ENCODE data around the gene MCM6.
A peak's percentile ranks its signal among the peaks of the same experiment; 100 is the strongest.
"Not testable (repeated sequence)": the region's sequence is repeated elsewhere in the genome, so short reads cannot be mapped to it uniquely, and the experiment has no call there.

The MCM6 gene

DNA sequence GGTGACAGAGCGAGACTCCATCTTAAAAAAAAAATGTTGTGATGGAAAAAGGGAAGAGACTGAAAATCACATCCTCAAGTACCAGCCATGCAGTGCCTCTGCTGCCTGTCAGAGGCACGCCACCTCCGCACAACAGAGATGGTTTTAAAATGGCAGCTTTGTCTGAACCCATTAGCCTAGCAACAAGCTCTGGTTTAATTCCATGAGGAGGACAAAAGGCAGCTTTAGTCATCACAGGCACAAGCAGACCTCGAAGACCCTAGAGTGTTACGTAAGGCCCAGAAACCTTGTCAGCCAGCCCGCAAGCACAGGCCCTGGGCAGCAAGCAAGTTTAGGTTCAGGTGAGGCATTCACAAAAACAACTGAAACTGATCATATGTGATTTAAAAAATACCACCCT, 49.7 kb downstream of the MCM6 start:
- no peak overlapping the region for H3K4me3 ChIP-seq (ENCODE audit: low read length)
- no peak for DNase-seq (ENCODE audit: low read depth, low spot score)

DNA sequence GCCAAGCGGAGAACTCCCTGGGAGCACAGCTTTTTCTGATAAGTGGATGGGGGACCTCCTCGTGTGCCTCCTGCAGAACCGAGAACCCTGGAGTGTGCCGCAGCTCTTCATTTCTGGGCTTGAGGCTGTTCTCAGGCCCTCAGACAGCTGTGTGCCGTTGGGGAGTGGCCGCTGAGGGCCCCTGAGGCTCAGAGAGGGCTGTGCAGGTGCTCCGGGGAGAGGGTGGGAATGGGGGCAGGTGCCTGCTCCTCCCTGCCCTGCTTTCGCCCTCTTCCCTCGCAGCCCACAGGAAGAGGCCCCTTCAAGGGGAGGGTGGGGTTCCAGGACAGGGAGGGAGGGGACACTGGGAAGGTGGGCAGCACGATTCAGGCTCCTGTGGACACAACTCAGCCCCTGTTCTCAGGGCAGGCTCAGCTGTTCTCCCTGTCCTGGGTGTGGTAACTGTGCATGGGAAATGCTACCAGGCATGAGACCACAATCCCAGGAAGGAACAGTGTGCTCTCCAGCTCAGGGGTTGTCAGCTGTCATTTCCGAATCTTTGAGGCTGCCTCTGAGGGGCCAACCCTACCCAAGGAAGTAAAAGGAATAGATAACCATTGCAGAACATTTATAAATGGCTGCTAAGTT, 50.6 kb downstream of the MCM6 start:
- peak; percentile 86 for DNase-seq (ENCODE audit: low read depth, low spot score)
- H3K4me3 ChIP-seq (ENCODE audit: low read length) = peak overlapping the region; percentile 47

DNA sequence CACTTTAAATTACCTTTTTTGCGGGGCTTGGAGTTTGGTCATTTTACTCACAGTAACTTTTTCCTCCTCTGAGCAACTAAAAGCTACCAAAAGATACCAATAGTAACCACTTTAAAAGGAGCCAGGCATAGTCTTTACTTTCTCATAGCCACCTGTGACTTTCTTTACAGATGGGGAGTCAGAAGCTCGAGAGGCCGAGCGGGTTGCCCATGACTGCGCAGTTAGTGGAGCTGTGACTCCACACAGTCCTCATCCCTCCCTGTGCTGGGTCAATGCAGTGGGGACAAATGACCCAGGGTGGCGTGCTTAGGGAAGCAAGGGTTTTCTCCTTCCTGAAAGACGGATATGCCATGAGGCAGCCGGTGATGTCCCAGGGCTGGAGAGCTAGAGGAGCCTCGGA, 51.1 kb downstream of the MCM6 start:
- peak; percentile 70 for DNase-seq (ENCODE audit: low read depth, low spot score)
- H3K4me3 ChIP-seq (ENCODE audit: low read length) = peak overlapping the region; percentile 47

DNA sequence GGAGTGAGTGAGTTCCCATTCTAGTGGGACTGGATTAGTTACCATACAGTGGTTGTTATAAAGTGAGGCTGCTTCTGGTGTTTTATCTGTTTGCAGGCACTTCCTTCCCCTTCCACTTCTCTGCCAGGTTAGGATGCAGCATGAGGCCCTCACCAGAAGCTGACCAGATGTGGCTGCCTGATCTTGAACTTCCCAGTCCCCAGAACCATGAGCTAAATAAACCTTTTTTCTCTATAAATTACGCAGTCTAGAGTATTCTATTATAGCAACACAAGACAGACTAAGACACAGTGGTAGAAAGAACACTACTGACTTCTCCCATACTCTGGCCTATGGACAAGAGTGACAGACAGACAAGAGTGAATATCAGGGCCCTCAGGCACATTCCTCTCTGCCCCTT, 53.4 kb downstream of the MCM6 start:
- no peak for DNase-seq (ENCODE audit: low read depth, low spot score)

DNA sequence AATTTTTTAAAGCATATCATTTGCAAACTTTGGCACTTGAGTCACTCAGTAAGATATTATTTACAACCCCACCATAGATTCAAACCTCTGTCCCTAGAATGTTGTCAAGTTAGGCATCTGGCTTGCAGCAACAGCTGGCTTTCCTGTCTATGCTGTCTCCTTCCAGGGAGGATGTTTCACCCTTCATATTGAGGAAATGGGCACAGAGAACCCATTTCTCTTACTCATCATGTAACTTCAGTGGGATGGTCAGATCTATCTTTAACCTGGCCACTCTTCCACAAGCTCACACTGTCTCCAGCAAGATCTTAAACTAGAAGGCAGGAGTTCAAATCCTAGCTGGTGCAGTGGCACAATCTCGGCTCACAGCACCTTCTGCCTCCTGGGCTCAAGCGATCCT, 55.1 kb downstream of the MCM6 start:
- H3K4me3 ChIP-seq (ENCODE audit: low read length) = peak overlapping the region; percentile 56

More for the DNA sequence above, 53.4 kb downstream of the MCM6 start:
- no peak overlapping the region; the same call in 1 of the 2 replicates for H3K4me3 ChIP-seq (ENCODE audit: low read length)

DNA sequence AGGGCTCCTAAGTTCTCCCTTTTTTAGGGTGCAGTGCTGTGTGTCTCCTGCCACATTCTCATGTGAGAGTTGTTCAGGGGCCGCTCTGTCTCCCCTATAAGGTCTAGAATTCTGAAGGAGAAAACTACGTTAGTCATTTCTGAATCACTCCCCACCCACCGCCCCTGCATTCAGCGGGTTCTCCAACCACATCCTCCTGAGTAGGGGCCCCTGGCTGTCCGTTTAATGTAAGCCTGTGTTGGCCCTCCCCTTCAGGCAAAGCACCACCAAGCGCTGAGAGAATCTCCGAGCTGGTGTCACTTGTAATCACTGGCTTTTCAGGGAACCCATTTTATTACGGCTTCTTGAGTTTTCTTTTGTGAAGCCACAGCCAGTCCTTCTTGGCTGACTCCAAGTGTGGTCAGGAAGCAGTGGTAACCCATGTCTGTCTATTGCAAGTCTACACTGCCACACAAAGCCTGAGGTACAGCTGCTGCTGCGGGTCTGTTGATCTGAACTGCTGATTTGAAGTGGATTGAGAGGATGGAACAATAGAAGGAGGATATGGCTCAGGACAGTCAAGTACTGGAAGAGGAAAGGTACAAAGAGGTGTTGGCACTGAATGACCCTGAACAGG, 56.1 kb downstream of the MCM6 start:
- H3K4me3 ChIP-seq (ENCODE audit: low read length) = peak overlapping the region; percentile 56
- DNase-seq (ENCODE audit: low read depth, low spot score) = peak; percentile 95

More for the DNA sequence above, 55.1 kb downstream of the MCM6 start:
- no peak for DNase-seq (ENCODE audit: low read depth, low spot score)

- peak; percentile 83 for DNase-seq (ENCODE audit: low read depth, low spot score)
- H3K4me3 ChIP-seq (ENCODE audit: low read length) = no peak overlapping the region
These were observed 57.2 kb downstream of the MCM6 start for GRCh38 chr2:135818937-135819610.

DNA sequence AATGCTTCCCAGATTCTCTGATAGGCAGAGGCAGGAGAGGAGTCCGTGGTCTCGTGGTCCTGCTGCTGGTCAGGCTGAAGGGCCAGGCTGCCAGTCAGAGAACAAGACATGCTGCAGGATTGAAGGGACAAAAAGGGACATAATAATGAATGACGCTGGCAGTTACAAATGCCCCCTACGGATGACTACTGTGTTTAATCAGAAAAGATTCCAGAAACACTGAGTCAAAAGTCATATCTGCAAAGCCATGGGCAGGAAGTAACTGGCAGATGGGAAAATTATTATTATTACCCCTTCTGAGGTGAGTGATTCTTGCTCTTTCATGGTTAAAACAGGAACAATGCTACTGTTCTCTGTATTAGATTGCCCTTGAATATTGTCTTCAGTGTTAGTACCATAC, 58.3 kb downstream of the MCM6 start:
- DNase-seq (ENCODE audit: low read depth, low spot score) = no peak
- no peak overlapping the region for H3K4me3 ChIP-seq (ENCODE audit: low read length)

DNA sequence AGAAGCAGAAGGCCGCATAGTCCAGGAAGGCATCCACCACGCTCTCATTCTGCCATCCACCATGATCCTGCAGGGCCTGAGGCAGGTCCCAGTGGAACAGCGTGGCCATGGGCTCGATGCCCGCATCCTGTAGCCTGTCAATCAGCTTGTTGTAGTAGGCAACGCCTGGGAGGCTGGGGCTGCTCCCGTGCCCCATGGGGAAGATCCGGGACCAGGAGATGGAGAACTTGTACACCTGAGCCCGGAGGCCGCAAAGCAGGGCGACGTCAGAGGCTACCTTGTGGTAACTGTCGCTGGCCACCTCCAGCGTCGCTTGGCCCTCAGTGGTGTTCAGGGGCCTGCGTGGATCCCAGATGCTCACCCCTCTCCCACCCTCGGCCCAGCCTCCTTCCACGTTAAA, 58.8 kb downstream of the MCM6 start:
- no peak for DNase-seq (ENCODE audit: low read depth, low spot score)
- no peak overlapping the region for H3K4me3 ChIP-seq (ENCODE audit: low read length)

GRCh38 chr2:135815269-135815668, 61.0 kb downstream of the MCM6 start:
- H3K4me3 ChIP-seq (ENCODE audit: low read length) = no peak overlapping the region
- DNase-seq (ENCODE audit: low read depth, low spot score) = no peak

- H3K4me3 ChIP-seq (ENCODE audit: low read length) = no peak overlapping the region
- DNase-seq (ENCODE audit: low read depth, low spot score) = no peak
These were observed 63.2 kb downstream of the MCM6 start for GRCh38 chr2:135812907-135813511.

DNA sequence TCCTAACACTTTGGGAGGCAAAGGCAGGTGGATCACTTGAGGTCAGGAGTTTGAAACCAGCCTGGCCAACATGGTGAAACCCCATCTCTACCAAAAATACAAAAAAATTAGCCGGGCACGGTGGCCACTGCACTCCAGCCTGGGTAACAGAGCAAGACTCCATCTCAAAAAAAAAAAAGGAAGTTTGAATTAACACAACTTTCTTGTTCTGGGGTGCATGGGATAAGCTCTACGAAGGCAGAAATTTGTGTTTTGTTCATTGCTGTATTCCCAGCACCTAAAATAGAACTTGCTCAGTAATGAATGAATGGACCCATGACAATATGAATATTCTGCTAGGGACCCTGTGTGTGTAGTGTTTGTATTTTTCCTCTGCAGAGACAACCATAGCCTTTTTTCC, 68.4 kb downstream of the MCM6 start:
- not testable (repeated sequence) for DNase-seq (ENCODE audit: low read depth, low spot score); H3K4me3 ChIP-seq (ENCODE audit: low read length)

DNA sequence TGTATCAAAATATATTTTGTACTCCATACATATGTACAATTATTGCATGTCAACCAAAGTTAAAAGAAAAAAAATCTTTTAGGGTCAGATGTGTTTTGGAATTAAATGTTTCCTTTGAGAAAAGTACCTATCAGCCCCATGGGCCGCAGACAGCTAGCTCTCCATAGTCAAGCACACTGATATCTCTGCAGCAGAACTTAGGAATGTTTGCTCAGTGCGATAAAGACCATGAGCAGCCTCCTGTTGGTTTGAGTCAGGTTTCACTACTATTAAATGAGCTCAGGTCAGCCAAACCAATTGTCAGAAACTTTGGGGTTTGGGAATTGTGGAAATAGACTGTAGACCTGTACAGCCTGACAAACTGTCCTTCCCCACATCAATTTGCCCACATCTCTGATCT, 73.0 kb downstream of the MCM6 start:
- no peak for DNase-seq (ENCODE audit: low read depth, low spot score)
- H3K4me3 ChIP-seq (ENCODE audit: low read length) = no peak overlapping the region

DNA sequence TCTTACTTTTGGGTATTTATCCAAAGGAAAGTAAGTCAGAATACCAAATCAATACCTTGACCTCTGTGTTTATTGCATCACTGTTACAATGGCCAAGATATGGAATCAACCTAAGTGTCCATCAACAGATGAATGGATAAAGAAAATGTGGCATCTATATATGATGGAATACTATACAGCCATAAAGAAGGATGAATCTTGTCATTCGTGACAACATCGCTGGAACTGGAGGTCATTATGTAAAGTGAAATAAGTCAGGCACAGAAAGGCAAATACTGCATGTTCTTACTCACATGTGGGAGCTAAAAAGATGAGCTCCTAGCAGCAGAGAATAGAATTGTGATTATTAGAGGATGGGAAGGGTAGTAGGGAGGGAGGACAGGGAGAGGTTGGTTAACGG, 73.9 kb downstream of the MCM6 start:
- H3K4me3 ChIP-seq (ENCODE audit: low read length) = no peak overlapping the region
- no peak for DNase-seq (ENCODE audit: low read depth, low spot score)

DNA sequence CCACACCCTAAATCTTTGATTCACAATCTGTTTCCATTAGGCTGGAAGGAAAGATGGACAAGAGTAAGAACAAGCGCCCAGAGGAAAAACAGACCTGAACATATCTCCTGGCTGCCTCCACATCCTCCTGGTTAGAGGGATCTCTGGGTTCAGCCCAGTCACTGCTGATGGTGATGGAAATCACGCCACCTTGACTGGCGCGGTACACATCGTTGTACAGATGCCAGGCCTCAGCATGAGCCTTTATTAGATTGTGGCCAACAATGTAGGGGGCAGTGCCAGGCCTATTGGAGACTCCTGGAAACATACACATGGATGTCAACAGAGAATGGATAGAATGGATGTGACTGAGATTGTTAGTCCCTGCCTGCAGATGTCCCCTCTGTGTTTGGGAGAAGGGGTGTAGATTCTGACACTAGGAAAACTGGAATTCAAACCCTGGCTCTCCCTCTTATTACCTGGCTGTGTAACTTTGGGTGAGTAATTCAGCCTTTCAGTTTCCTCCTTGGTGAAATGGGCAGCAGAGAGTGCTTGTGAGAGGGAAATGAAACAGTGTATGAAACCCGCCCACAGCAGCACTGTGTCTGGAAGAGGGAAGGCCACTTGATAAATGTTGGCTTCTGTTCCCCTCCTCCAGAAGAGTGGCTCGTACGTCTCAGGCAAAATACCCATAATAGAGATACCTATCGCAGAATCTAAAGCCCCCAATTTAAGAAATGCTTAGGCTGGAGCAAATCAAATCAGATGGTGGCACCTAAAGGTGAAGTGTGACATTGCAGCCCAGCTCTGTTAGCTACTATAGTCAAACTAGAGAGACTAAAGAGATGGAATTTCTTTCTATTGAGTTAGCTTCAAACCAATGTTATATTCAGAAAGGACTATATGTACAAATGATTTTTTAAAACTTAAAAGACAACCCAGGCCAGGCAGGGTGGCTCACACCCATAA, 75.5 kb downstream of the MCM6 start:
- no peak for DNase-seq (ENCODE audit: low read depth, low spot score)

GRCh38 chr2:135799738-135800137, 76.5 kb downstream of the MCM6 start:
- no peak overlapping the region for H3K4me3 ChIP-seq (ENCODE audit: low read length)
- DNase-seq (ENCODE audit: low read depth, low spot score) = no peak

More for the DNA sequence above, 75.5 kb downstream of the MCM6 start:
- H3K4me3 ChIP-seq (ENCODE audit: low read length) = no peak overlapping the region

DNA sequence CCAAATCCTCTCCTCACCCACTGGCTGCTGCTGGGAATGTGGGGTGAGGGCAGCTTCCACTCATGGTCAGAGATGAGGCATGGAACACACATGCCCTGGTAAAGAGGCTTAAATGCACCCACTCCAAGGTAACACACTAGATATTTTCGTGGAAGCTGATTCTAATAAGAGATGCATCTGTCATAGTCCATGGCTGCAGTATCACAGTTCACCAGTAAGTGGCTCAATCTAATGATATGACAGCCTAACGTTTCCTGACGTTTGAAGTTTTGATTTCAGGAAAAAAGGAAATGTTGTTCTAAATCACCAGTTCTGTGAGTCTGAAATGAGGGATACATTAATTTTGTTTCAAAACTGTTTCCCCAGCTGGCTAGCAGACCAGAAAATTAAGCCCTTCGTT, 77.5 kb downstream of the MCM6 start:
- DNase-seq (ENCODE audit: low read depth, low spot score) = no peak
- H3K4me3 ChIP-seq (ENCODE audit: low read length) = no peak overlapping the region

DNA sequence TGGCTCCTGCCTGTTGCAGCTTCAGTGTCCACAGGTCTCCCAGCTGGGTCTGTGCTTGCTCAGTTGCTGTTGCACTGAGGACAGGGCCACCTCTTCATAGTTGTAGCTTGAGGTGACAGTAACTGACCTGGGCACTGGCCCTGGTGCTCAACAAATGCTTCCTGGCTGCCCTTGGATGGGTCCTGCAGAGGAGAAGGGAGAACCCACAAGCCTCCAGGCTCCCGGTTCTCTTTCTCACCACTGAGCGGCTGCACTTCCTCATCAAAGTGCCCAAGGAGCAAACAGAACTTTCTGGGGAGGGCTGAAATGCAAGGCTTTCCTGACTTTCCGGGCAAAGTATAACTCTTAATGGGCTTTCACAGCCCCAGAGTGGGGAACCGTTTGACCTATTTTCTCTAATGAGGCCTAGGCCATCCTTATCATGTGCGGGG, 78.0 kb downstream of the MCM6 start:
- DNase-seq (ENCODE audit: low read depth, low spot score) = no peak
- H3K4me3 ChIP-seq (ENCODE audit: low read length) = no peak overlapping the region
